Upper lobe of right lung (tissue), 1 donor: ENCODE results near the gene CCDC186. TPM values are rescaled to one million over a fixed set of nuclear protein-coding genes. Genes with fewer than 3 reads are reported as not detected.
"Not testable (repeated sequence)": the region's sequence is repeated elsewhere in the genome, so short reads cannot be mapped to it uniquely, and the experiment has no call there.

Experiments used
- ATAC-seq: fragments of 200-7000 bp; cut with Tn5 transposase; one replicate; pipeline ENCODE4 v1.9.1; 2020; ENCODE audit warnings: mild to moderate bottlenecking, moderate library complexity
- DNase-seq: peaks from one replicate; pipeline ENCODE4 v3.0.0-alpha.2; 2020
- H3K27ac ChIP-seq: fragments of 200-600 bp; one replicate; pipeline ENCODE4 v1.8.0; 2022
- H3K27me3 ChIP-seq: fragments of 200-600 bp; one replicate; pipeline ENCODE4 v1.8.0; 2022; ENCODE audit warnings: mild to moderate bottlenecking
- H3K36me3 ChIP-seq: fragments of 200-600 bp; one replicate; pipeline ENCODE4 v1.8.0; 2022
- H3K4me1 ChIP-seq: fragments of 200-600 bp; one replicate; pipeline ENCODE4 v1.8.0; 2022
- H3K4me3 ChIP-seq: fragments of 200-600 bp; one replicate; pipeline ENCODE4 v1.8.0; 2022; ENCODE audit warnings: mild to moderate bottlenecking
- H3K9me3 ChIP-seq: fragments of 200-600 bp; one replicate; pipeline ENCODE4 v1.8.0; 2022
- CTCF ChIP-seq: fragments of 200-600 bp; IDR thresholded peaks from one replicate; pipeline ENCODE4 v1.8.0; 2022; ENCODE audit warnings: antibody characterized with exemption
- intact Hi-C: fragments of 100-400 bp; cut with DNase I; formaldehyde crosslinking; loops from one replicate; pipeline ENCODE4 v1.11.0; 2022
- total RNA-seq: library from RNA; stranded (reverse); fragmentation: NEBNext Ultra II Directional; extraction: Animal tissue kit (Norgen Biotek cat#: 25700); gene quantifications from one replicate; pipeline ENCODE4 v1.2.1, GENCODE V29; 2021
- donor health status: DM: no; HTN: yes; CAD: no; lungs with severe emphysema.

CCDC186 gene
- total RNA-seq, 1 donor from 2014 or later, result 33.3 TPM

GRCh38 chr10:114151892-114152291, 22.1 kb downstream of the CCDC186 start:
- Histone ChIP-seq H3K27me3 (no peaks in the 10 kb centered on the region), H3K4me3 (no peak overlapping the region), H3K36me3 (peaks cover 69% of the 10 kb centered on the region), H3K9me3 (no peaks in the 10 kb centered on the region), H3K27ac (no peak overlapping the region), H3K4me1 (no peaks in the 10 kb centered on the region)
- no peak for ATAC-seq
- no peak for TF ChIP-seq CTCF
- DNase-seq, result no peak
- intact Hi-C loops, result no loop called here

GRCh38 chr10:114151486-114151885, 22.5 kb downstream of the CCDC186 start:
- intact Hi-C loops, result no loop called here
- Histone ChIP-seq H3K4me3 (no peak overlapping the region), H3K9me3 (no peaks in the 10 kb centered on the region), H3K27me3 (no peaks in the 10 kb centered on the region), H3K27ac (no peak overlapping the region), H3K4me1 (no peaks in the 10 kb centered on the region), H3K36me3 (peaks cover 69% of the 10 kb centered on the region)
- TF ChIP-seq CTCF, result no peak
- ATAC-seq (no peak), DNase-seq (no peak)

GRCh38 chr10:114149476-114149875, 24.5 kb downstream of the CCDC186 start:
- H3K4me1 ChIP-seq, ATAC-seq, H3K4me3 ChIP-seq, intact Hi-C loops, H3K9me3 ChIP-seq, DNase-seq, H3K27me3 ChIP-seq, H3K27ac ChIP-seq: not testable (repeated sequence)
- peaks cover 73% of the 10 kb centered on the region for H3K36me3 ChIP-seq

GRCh38 chr10:114143160-114143559, 30.8 kb downstream of the CCDC186 start:
- Histone ChIP-seq H3K27ac (no peak overlapping the region), H3K27me3 (no peaks in the 10 kb centered on the region), H3K9me3 (no peaks in the 10 kb centered on the region), H3K4me1 (no peaks in the 10 kb centered on the region), H3K4me3 (no peak overlapping the region), H3K36me3 (peaks cover 66% of the 10 kb centered on the region)
- TF ChIP-seq CTCF, result no peak
- intact Hi-C loops, result no loop called here
- no peak for DNase-seq
- no peak for ATAC-seq

- no peak for DNase-seq
- intact Hi-C loops, result no loop called here
- ATAC-seq, result no peak
- H3K4me1 ChIP-seq, result no peaks in the 10 kb centered on the region
- H3K27ac ChIP-seq, result no peak overlapping the region
- H3K4me3 ChIP-seq, result no peak overlapping the region
- H3K9me3 ChIP-seq, result no peaks in the 10 kb centered on the region
- H3K27me3 ChIP-seq, result no peaks in the 10 kb centered on the region
- TF ChIP-seq CTCF, result no peak
- H3K36me3 ChIP-seq, result peaks cover 62% of the 10 kb centered on the region
Measured at GRCh38 chr10:114142018-114142417, 32.0 kb downstream of the CCDC186 start.

- H3K27me3 ChIP-seq, intact Hi-C loops, ATAC-seq, H3K4me1 ChIP-seq, H3K9me3 ChIP-seq, H3K4me3 ChIP-seq, H3K27ac ChIP-seq, DNase-seq: not testable (repeated sequence)
- peaks cover 66% of the 10 kb centered on the region for H3K36me3 ChIP-seq
Measured at GRCh38 chr10:114140827-114141226, 33.2 kb downstream of the CCDC186 start.

GRCh38 chr10:114140036-114140435, 34.0 kb downstream of the CCDC186 start:
- no peak for ATAC-seq
- no peaks in the 10 kb centered on the region for H3K27me3 ChIP-seq
- intact Hi-C loops, result no loop called here
- no peak for DNase-seq
- no peak overlapping the region for H3K27ac ChIP-seq
- no peak overlapping the region for H3K4me3 ChIP-seq
- H3K9me3 ChIP-seq, result no peaks in the 10 kb centered on the region
- peaks cover 66% of the 10 kb centered on the region for H3K36me3 ChIP-seq
- TF ChIP-seq CTCF, result no peak
- no peaks in the 10 kb centered on the region for H3K4me1 ChIP-seq
